Heart left ventricle (tissue), 16 donors: ENCODE measurements around the gene PRSS50. TPM values are rescaled to one million over a fixed set of nuclear protein-coding genes. Genes with fewer than 3 reads are reported as not detected.

Experiments
- ATAC-seq, 4 donors: fragments of 200-7000 bp; cut with Tn5 transposase; one replicate each; pipeline ENCODE4 v1.9.1; 2020 to 2022; ENCODE audit warnings: moderate library complexity in 4 of 4, mild to moderate bottlenecking in 3 of 4, moderate number of reproducible peaks in 1 of 4
- DNase-seq, 5 donors: peaks; one replicate each; pipeline ENCODE4 v3.0.0-alpha.2; 2020
- H3K27ac ChIP-seq, 12 donors: fragments of 200-600 bp; sonication (generic) in 4 of 12; one replicate each; pipeline versions ENCODE4 v1.5.0 to v1.8.0; 2016 to 2022; ENCODE audit warnings: mild to moderate bottlenecking in 2 of 12
- H3K27me3 ChIP-seq, 9 donors: fragments of 200-600 bp; sonication (generic) in 2 of 9; one replicate each; pipeline versions ENCODE4 v1.5.1 to v1.8.0; 2016 to 2022; ENCODE audit warnings: mild to moderate bottlenecking in 3 of 9
- H3K36me3 ChIP-seq, 9 donors: fragments of 200-600 bp; sonication (generic) in 2 of 9; one replicate each; pipeline versions ENCODE4 v1.5.0 to v1.8.0; 2018 to 2022; ENCODE audit warnings: mild to moderate bottlenecking in 2 of 9
- H3K4me1 ChIP-seq, 12 donors: fragments of 200-600 bp; sonication (generic) in 4 of 12; one replicate each; pipeline versions ENCODE4 v1.5.0 to v1.8.0; 2016 to 2022; ENCODE audit warnings: mild to moderate bottlenecking in 3 of 12
- H3K4me3 ChIP-seq, 12 donors: fragments of 200-600 bp; sonication (generic) in 4 of 12; one replicate each; pipeline versions ENCODE4 v1.5.0 to v1.8.0; 2017 to 2022; ENCODE audit warnings: mild to moderate bottlenecking in 9 of 12, moderate library complexity in 4 of 12
- H3K9me3 ChIP-seq, 12 donors: fragments of 200-600 bp; sonication (generic) in 4 of 12; one replicate each; pipeline versions ENCODE4 v1.5.0 to v1.8.0; 2016 to 2022; ENCODE audit warnings: mild to moderate bottlenecking in 1 of 12
- CTCF ChIP-seq, 12 donors: fragments of 200-600 bp; sonication (generic) in 4 of 12; IDR thresholded peaks; one replicate each; pipeline versions ENCODE4 v1.5.0 to v1.8.0; 2018 to 2022; ENCODE audit warnings: antibody characterized with exemption in 12 of 12, mild to moderate bottlenecking in 5 of 12
- POLR2A ChIP-seq, 2 donors: fragments of 450-650 bp; IDR thresholded peaks; one replicate each; pipeline ENCODE4 v1.6.1; 2017; ENCODE audit warnings: antibody characterized with exemption in 2 of 2, mild to moderate bottlenecking in 2 of 2, moderate library complexity in 2 of 2
- WGBS, 4 donors: extraction: QIAGEN DNeasy Blood & Tissue Kit in 2 of 4; methylation state at CpG; one replicate each; pipeline versions ENCODE4 v1.1.5 to v1.1.7; 2013 to 2018; 5-methylcytosine and 5-hydroxymethylcytosine counted together
- intact Hi-C, 10 donors: fragments of 100-400 bp; cut with DNase I; formaldehyde crosslinking; loops; one replicate each; pipeline versions ENCODE4 v1.11.1 to v1.14.2; 2022
- polyA plus RNA-seq, 2 donors: library from polyadenylated mRNA; stranded (reverse); fragments of 200-250 nt; gene quantifications; one replicate each; pipeline ENCODE4 v1.2.3, GENCODE V29; 2013
- total RNA-seq, 9 donors: library from RNA; depleted of rRNA in 2 of 9; stranded (reverse); fragments of >200 nt in 2 of 9; fragmentation: NEBNext Ultra II Directional in 3 of 9; extraction: Animal tissue kit (Norgen Biotek cat#: 25700) in 3 of 9; gene quantifications; one replicate each; pipeline versions ENCODE4 v1.1.0 to v1.2.4, GENCODE V29; 2016 to 2023
- donor health status: ischemic (EF 13 %, LVEDD 7.1; RV severe dilation, severe dysfunction).
- donor health status: healthy with polysubstance abuse.
- donor health status: DM: no; HTN: yes; CAD: no.
- donor health status: DM: no; HTN: no; CAD: no.
- donor health status: ischemic (EF 25% LVEDD 6.9; RV normal size, moderate dysfunction).
- donor health status: ischemic (EF 25% LVEDD 5.7; RV mildly dilated, moderate dysfunction).
- donor health status: healthy.
- donor health status: DM: yes; HTN: yes; CAD: no.
- donor health status: ischemic (EF 35%, LVEDD 5.7; RV mildly dilated, moderate dysfunction).
- donor health status: nonischemic (EF 11% LVEDD 7.7; RV severe dilation, severe dysfunction).
- donor health status: DM: yes; HTN: yes; CAD: no.
- donor health status: PGD.
- donor health status: ischemic (EF 29% LVEDD 5.4; RV normal size, mild dysfunction).
- donor health status: nonischemic (EF 23%, LVEDD 6.1; RV moderate dilation, normal function).

The PRSS50 gene
- total and polyA plus RNA-seq, 11 donors, result 0.06 to 0.65 (median 0.35) TPM; not detected in 2

- peak in 4 of 5 donors; percentile 6 to 28 (median 20) for DNase-seq
These were observed 49.1 kb downstream of the PRSS50 start for GRCh38 chr3:46668591-46668990.

GRCh38 chr3:46668116-46668515, 49.6 kb downstream of the PRSS50 start:
- ATAC-seq, result no peak
- Histone ChIP-seq H3K4me1 (peaks cover 0 to 50% (median 33%) of the 10 kb centered on the region in 12 donors), H3K36me3 (peaks cover 0 to 28% (median 11%) of the 10 kb centered on the region in 9 donors), H3K27me3 (no peaks in the 10 kb centered on the region), H3K9me3 (no peaks in the 10 kb centered on the region), H3K4me3 (no peak overlapping the region), H3K27ac (peak overlapping the region in 1 of 12 donors; percentile 90)
- intact Hi-C loops, result loop anchor here in 1 of 10 donors (5.0 to 10.0 kb wide), 2 partner anchors 103 to 194 kb away; partner anchors contain the start of genes LRRC2 and MYL3
- DNase-seq, result peak in 4 of 5 donors; percentile 5 to 48 (median 22)
- no peak for TF ChIP-seq CTCF (IDR thresholded peaks at IDR 0.05)
- TF ChIP-seq POLR2A (IDR thresholded peaks at IDR 0.05), result no peak
- WGBS, 4 donors, result 54 to 67% (median 62%) methylated on average over 5 to 8 of the region's 8 CpGs

More at GRCh38 chr3:46668591-46668990, 49.1 kb downstream of the PRSS50 start:
- Histone ChIP-seq H3K27ac (peak overlapping the region in 1 of 12 donors; percentile 90), H3K27me3 (no peaks in the 10 kb centered on the region), H3K9me3 (no peaks in the 10 kb centered on the region), H3K36me3 (peaks cover 0 to 33% (median 16%) of the 10 kb centered on the region in 9 donors), H3K4me1 (peaks cover 0 to 46% (median 29%) of the 10 kb centered on the region in 12 donors), H3K4me3 (no peak overlapping the region)
- 73 to 83% (median 76%) methylated on average over 2 of the region's 2 CpGs for WGBS, 4 donors
- TF ChIP-seq CTCF (IDR thresholded peaks at IDR 0.05) (no peak), POLR2A (IDR thresholded peaks at IDR 0.05) (no peak)
- no peak for ATAC-seq
- intact Hi-C loops, result loop anchor here in 1 of 10 donors (5.0 to 10.0 kb wide), 2 partner anchors 104 to 194 kb away; partner anchors contain the start of genes LRRC2 and MYL3

GRCh38 chr3:46667657-46668056, 50.0 kb downstream of the PRSS50 start:
- Histone ChIP-seq H3K4me3 (no peak overlapping the region), H3K4me1 (peaks cover 0 to 55% (median 34%) of the 10 kb centered on the region in 12 donors), H3K36me3 (peaks cover 0 to 23% (median 6%) of the 10 kb centered on the region in 9 donors), H3K9me3 (no peaks in the 10 kb centered on the region), H3K27ac (peak overlapping the region in 8 of 12 donors; percentile 47 to 93 (median 77)), H3K27me3 (no peaks in the 10 kb centered on the region)
- DNase-seq (peak in 3 of 5 donors; percentile 8 to 49 (median 19)), ATAC-seq (no peak)
- 86 to 92% (median 90%) methylated on average over 9 of the region's 9 CpGs for WGBS, 4 donors
- TF ChIP-seq POLR2A (IDR thresholded peaks at IDR 0.05) (no peak), CTCF (IDR thresholded peaks at IDR 0.05) (no peak)
- intact Hi-C loops, result loop anchor here in 1 of 10 donors (5.0 to 10.0 kb wide), 2 partner anchors 103 to 195 kb away; partner anchors contain the start of genes LRRC2 and MYL3

- intact Hi-C loops, result loop anchor here in 1 of 10 donors (5.0 to 10.0 kb wide), 2 partner anchors 102 to 195 kb away; partner anchors contain the start of genes LRRC2 and MYL3
- TF ChIP-seq CTCF (IDR thresholded peaks at IDR 0.05) (no peak), POLR2A (IDR thresholded peaks at IDR 0.05) (no peak)
- H3K4me3 ChIP-seq, result no peak overlapping the region
- peak overlapping the region in 11 of 12 donors; percentile 6 to 93 (median 67) for H3K27ac ChIP-seq
- H3K27me3 ChIP-seq, result no peaks in the 10 kb centered on the region
- peaks cover 0 to 19% (median 1%) of the 10 kb centered on the region in 9 donors for H3K36me3 ChIP-seq
- H3K4me1 ChIP-seq, result peaks cover 0 to 60% (median 35%) of the 10 kb centered on the region in 12 donors
- ATAC-seq (peak; percentile 0), DNase-seq (peak in 4 of 5 donors; percentile 11 to 60 (median 26))
- no peaks in the 10 kb centered on the region for H3K9me3 ChIP-seq
- 80 to 95% (median 86%) methylated on average over 4 to 8 of the region's 8 CpGs for WGBS, 4 donors
These were observed 50.5 kb downstream of the PRSS50 start for GRCh38 chr3:46667061-46667621.
